B cell (primary cell): ENCODE data around the gene MYPOP. TPM values are rescaled to one million over a fixed set of nuclear protein-coding genes. Genes with fewer than 3 reads are reported as not detected.

Source experiments
- ATAC-seq: fragments of 200-7000 bp; cut with Tn5 transposase; one replicate; pipeline ENCODE4 v1.10.0; 2021; ENCODE audit warnings: low read depth, mild to moderate bottlenecking, moderate number of reproducible peaks, moderate library complexity
- CTCF ChIA-PET: fragments of 350-600 bp; sonication (Branson Sonifier 250); formaldehyde crosslinking; loops from one replicate; lab custom pipeline; 2021; ENCODE audit warnings: antibody characterized with exemption, inconsistent platforms; lab: Charles Lee
- POLR2A ChIA-PET: fragments of 350-600 bp; sonication (Branson Sonifier 250); formaldehyde crosslinking; loops from one replicate; lab custom pipeline; 2021; ENCODE audit warnings: antibody characterized with exemption; lab: Charles Lee
- DNase-seq: peaks from one replicate; pipeline ENCODE4 v3.0.0; 2013
- H2AFZ ChIP-seq: 2 replicates; pipeline ENCODE4 v1.6.1; 2012; ENCODE audit warnings: mild to moderate bottlenecking, low read depth, low read length; ENCODE audit not compliant: insufficient read depth, poor library complexity, severe bottlenecking
- H3K27ac ChIP-seq, 2 donors: 1 replicate in 1 of 2; 2 replicates in 1 of 2; pipeline ENCODE4 v1.5.1; 2012 to 2013; ENCODE audit warnings: low read length in 2 of 2, mild to moderate bottlenecking in 2 of 2, moderate library complexity in 1 of 2
- H3K27me3 ChIP-seq, 4 experiments: fragments of 200-600 bp in 1 of 4; sonication (generic) in 1 of 4; replicated peaks in 1 of 4; 1 replicate in 2 of 4; 2 replicates in 2 of 4; pipeline versions ENCODE4 v1.6.1 to v1.7.0; 2013 to 2016; ENCODE audit warnings: low read length in 3 of 4, mild to moderate bottlenecking in 2 of 4, mixed read lengths in 1 of 4, moderate library complexity in 1 of 4; ENCODE audit not compliant: insufficient read depth in 4 of 4, control insufficient read depth in 3 of 4; ENCODE audit errors: control extremely low read depth in 1 of 4
- H3K36me3 ChIP-seq, 2 experiments: replicated peaks in 1 of 2; 1 replicate in 1 of 2; 2 replicates in 1 of 2; pipeline versions ENCODE4 v1.6.1 to v1.7.1; 2013; ENCODE audit warnings: low read length in 1 of 2; ENCODE audit not compliant: insufficient read depth in 2 of 2, control insufficient read depth in 1 of 2; ENCODE audit errors: control extremely low read depth in 1 of 2, extremely low read depth in 1 of 2
- H3K4me1 ChIP-seq, 2 donors: fragments of 200-600 bp in 1 of 2; sonication (generic) in 1 of 2; 1 replicate in 1 of 2; 2 replicates in 1 of 2; pipeline versions ENCODE4 v1.5.1 to v1.6.1; 2013 to 2017; ENCODE audit warnings: low read length in 2 of 2; ENCODE audit not compliant: control insufficient read depth in 2 of 2, insufficient read depth in 2 of 2
- H3K4me2 ChIP-seq: replicated peaks from 2 replicates; pipeline ENCODE3; 2012; ENCODE audit warnings: mild to moderate bottlenecking, low read depth, low read length; ENCODE audit not compliant: poor library complexity, severe bottlenecking
- H3K4me3 ChIP-seq, 5 experiments: fragments of 200-600 bp in 1 of 5; sonication (generic) in 1 of 5; 1 replicate in 3 of 5; 2 replicates in 2 of 5; pipeline versions ENCODE4 v1.5.1 to v1.7.0; 2011 to 2016; ENCODE audit warnings: low read length in 4 of 5, mild to moderate bottlenecking in 4 of 5, low read depth in 2 of 5, control low read depth in 1 of 5, moderate library complexity in 1 of 5; ENCODE audit not compliant: insufficient read depth in 1 of 5; ENCODE audit errors: control extremely low read depth in 1 of 5, extremely low read depth in 1 of 5
- H3K79me2 ChIP-seq: fragments of 200-600 bp; sonication (generic); one replicate; pipeline ENCODE4 v1.6.0; 2016; ENCODE audit warnings: low read length; ENCODE audit not compliant: control insufficient read depth, insufficient read depth
- H3K9ac ChIP-seq: fragments of 200-600 bp; sonication (generic); 2 replicates; pipeline ENCODE4 v1.6.1; 2017; ENCODE audit warnings: mild to moderate bottlenecking, low read length, moderate library complexity
- H3K9me3 ChIP-seq, 3 donors: one replicate each; pipeline versions ENCODE4 v1.6.1 to v1.7.1; 2013; ENCODE audit warnings: low read length in 2 of 3; ENCODE audit not compliant: control insufficient read depth in 2 of 3, insufficient read depth in 1 of 3; ENCODE audit errors: control extremely low read depth in 1 of 3
- H4K20me1 ChIP-seq: 2 replicates; pipeline ENCODE4 v1.6.0; 2012; ENCODE audit warnings: mild to moderate bottlenecking, low read length; ENCODE audit not compliant: insufficient read depth, control insufficient read depth, poor library complexity, severe bottlenecking
- H3K27ac Mint-ChIP-seq: one replicate; pipeline ENCODE4 v1.8.0; 2021; ENCODE audit warnings: mixed read lengths
- H3K27me3 Mint-ChIP-seq: one replicate; pipeline ENCODE4 v1.8.0; 2021; ENCODE audit warnings: mixed read lengths
- H3K4me1 Mint-ChIP-seq: one replicate; pipeline ENCODE4 v1.8.0; 2021; ENCODE audit warnings: mixed read lengths
- H3K4me3 Mint-ChIP-seq: one replicate; pipeline ENCODE4 v1.8.0; 2021; ENCODE audit warnings: mixed read lengths
- H3K9me3 Mint-ChIP-seq: one replicate; pipeline ENCODE4 v1.8.0; 2022; ENCODE audit warnings: mixed read lengths; ENCODE audit not compliant: insufficient read depth
- EZH2 ChIP-seq: IDR thresholded peaks from 2 replicates; pipeline ENCODE4 v1.6.1; 2012; ENCODE audit warnings: borderline replicate concordance, low read depth, mild to moderate bottlenecking, moderate library complexity, low read length; ENCODE audit not compliant: insufficient read depth, poor library complexity, severe bottlenecking
- WGBS: methylation state at CpG from one replicate; pipeline ENCODE4 v1.1.5; 2013; ENCODE audit warnings: missing lambda C conversion rate; ENCODE audit not compliant: insufficient coverage; 5-methylcytosine and 5-hydroxymethylcytosine counted together
- intact Hi-C: fragments of 100-400 bp; cut with micrococcal nuclease; formaldehyde crosslinking; loops from one replicate; pipeline ENCODE4 v1.10.0; 2022
- polyA plus RNA-seq: library from polyadenylated mRNA; depleted of rRNA; stranded (reverse); fragments of >200 nt; gene quantifications from 2 replicates; pipeline ENCODE4 v1.2.3, GENCODE V29; 2012
- total RNA-seq, 2 donors: library from RNA; stranded (reverse); fragments of 120-200 nt in 1 of 2; gene quantifications; 1 replicate in 1 of 2; 2 replicates in 1 of 2; pipeline versions ENCODE4 v1.2.3 to v1.2.4, GENCODE V29; 2013 to 2022
- TF ChIP-seq, protein P1 (sequence below): fragments of 200-600 bp; IDR thresholded peaks from one replicate; pipeline ENCODE4 v1.8.0; 2022; ENCODE audit warnings: antibody characterized with exemption, mild to moderate bottlenecking

The MYPOP gene
- total and polyA plus RNA-seq, 2 donors (not counting 1 experiment from before 2014, with no cell fraction given): 5.7 to 12.1 TPM

DNA sequence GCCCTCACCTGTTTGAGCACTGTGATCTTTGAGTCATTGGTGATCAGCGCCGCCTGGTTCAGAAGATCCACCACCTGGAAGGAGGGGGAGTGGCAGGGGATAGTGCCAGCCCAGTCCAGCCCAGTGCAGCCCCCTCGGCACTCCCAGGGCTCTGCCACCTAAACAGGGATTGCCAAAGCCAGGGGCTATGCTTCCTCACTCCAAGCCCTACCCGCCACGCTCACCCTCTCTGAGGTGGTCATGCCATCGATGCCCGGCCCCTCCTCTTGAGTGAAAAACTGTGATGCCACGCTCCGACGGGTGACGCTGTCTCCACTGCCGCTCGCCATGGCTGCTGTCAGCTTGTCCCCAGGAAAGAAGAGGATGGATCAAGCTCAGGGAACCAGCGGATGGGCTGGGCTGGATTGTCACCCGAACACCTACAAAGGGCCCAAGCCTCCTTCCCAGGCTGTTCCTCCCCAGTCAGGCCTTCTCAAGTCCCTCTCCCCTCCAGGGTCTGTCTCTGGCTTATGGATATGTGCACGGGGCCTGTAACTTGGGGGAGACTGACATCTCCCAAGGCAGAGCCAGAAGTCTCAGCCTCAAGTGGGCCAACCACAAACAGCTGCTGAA, 48.1 kb downstream of the MYPOP start:
- H3K79me2 ChIP-seq: peaks cover 73% of the 10 kb centered on the region
- no peaks in the 10 kb centered on the region for H3K9me3 Mint-ChIP-seq
- H3K4me3 Mint-ChIP-seq: no peak overlapping the region
- H3K4me1 ChIP-seq: no peaks in the 10 kb centered on the region
- TF ChIP-seq, protein P1, sequence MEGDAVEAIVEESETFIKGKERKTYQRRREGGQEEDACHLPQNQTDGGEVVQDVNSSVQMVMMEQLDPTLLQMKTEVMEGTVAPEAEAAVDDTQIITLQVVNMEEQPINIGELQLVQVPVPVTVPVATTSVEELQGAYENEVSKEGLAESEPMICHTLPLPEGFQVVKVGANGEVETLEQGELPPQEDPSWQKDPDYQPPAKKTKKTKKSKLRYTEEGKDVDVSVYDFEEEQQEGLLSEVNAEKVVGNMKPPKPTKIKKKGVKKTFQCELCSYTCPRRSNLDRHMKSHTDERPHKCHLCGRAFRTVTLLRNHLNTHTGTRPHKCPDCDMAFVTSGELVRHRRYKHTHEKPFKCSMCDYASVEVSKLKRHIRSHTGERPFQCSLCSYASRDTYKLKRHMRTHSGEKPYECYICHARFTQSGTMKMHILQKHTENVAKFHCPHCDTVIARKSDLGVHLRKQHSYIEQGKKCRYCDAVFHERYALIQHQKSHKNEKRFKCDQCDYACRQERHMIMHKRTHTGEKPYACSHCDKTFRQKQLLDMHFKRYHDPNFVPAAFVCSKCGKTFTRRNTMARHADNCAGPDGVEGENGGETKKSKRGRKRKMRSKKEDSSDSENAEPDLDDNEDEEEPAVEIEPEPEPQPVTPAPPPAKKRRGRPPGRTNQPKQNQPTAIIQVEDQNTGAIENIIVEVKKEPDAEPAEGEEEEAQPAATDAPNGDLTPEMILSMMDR: no peak
- no peak for TF ChIP-seq EZH2
- ATAC-seq (no peak), DNase-seq (no peak)
- no peak overlapping the region for H3K4me3 ChIP-seq
- ChIA-PET POLR2A (no interaction called here), CTCF (no interaction called here)
- no peaks in the 10 kb centered on the region for H3K27me3 Mint-ChIP-seq
- no peak overlapping the region for H3K27ac Mint-ChIP-seq
- H3K9me3 ChIP-seq: no peaks in the 10 kb centered on the region
- H2AFZ ChIP-seq: no peak overlapping the region
- peaks cover 49% of the 10 kb centered on the region for H4K20me1 ChIP-seq
- peaks cover 1 to 56% of the 10 kb centered on the region in 2 experiments for H3K36me3 ChIP-seq
- H3K9ac ChIP-seq: no peak overlapping the region
- H3K4me2 ChIP-seq: no peak overlapping the region
- WGBS: 99% methylated on average over 16 of the region's 16 CpGs
- peaks cover 2% of the 10 kb centered on the region for H3K4me1 Mint-ChIP-seq
- no peaks in the 10 kb centered on the region for H3K27me3 ChIP-seq
- no peak overlapping the region for H3K27ac ChIP-seq
- intact Hi-C loops: no loop called here

DNA sequence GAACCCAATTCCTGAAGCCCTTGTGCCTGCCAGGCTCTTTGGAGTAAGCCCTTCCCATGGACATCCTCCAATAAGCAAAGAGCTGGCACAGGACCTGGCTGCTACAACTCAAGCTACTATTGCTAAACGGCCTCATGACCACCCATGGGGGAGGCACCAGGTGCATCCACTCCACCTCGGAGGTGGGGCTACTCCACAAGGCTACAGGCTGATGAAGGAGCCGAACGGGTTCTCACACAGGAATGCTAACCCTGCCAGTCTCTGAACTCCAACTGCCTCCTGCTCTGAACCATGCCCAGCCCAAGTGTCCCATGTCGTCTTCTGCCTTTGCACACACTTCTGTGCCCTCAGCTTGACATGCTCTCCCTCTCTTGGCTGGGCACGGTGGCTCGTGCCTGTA, 49.4 kb downstream of the MYPOP start:
- Histone ChIP-seq H3K36me3 (peaks cover 9 to 59% of the 10 kb centered on the region in 2 experiments), H3K4me3 (no peak overlapping the region), H2AFZ (no peak overlapping the region), H3K79me2 (peaks cover 61% of the 10 kb centered on the region), H3K27ac (no peak overlapping the region), H3K9me3 (no peaks in the 10 kb centered on the region), H3K4me1 (no peaks in the 10 kb centered on the region), H3K4me2 (no peak overlapping the region), H3K9ac (no peak overlapping the region), H3K27me3 (no peaks in the 10 kb centered on the region), H4K20me1 (peaks cover 40% of the 10 kb centered on the region)
- ATAC-seq (no peak), DNase-seq (no peak)
- no peaks in the 10 kb centered on the region for H3K4me1 Mint-ChIP-seq
- TF ChIP-seq, protein P1: no peak
- no peak for TF ChIP-seq EZH2
- H3K27me3 Mint-ChIP-seq: no peaks in the 10 kb centered on the region
- intact Hi-C loops: no loop called here
- ChIA-PET CTCF (interaction anchor here (0.6 kb wide), 1 partner anchor 749 kb away, joined by 6 read pairs; no protein-coding TSS in a partner anchor), POLR2A (no interaction called here)
- WGBS: 89% methylated on average over 7 of the region's 7 CpGs
- H3K9me3 Mint-ChIP-seq: no peaks in the 10 kb centered on the region
- no peak overlapping the region for H3K27ac Mint-ChIP-seq
- no peak overlapping the region for H3K4me3 Mint-ChIP-seq
